Effector CD4-positive, alpha-beta T cell (primary cell): Measurements from ENCODE around the gene RPTOR.
A peak's percentile ranks its signal among the peaks of the same experiment; 100 is the strongest.

Source experiments
- DNase-seq: peaks from one replicate; pipeline ENCODE4 v3.0.0-alpha.2; 2020

RPTOR gene

DNA sequence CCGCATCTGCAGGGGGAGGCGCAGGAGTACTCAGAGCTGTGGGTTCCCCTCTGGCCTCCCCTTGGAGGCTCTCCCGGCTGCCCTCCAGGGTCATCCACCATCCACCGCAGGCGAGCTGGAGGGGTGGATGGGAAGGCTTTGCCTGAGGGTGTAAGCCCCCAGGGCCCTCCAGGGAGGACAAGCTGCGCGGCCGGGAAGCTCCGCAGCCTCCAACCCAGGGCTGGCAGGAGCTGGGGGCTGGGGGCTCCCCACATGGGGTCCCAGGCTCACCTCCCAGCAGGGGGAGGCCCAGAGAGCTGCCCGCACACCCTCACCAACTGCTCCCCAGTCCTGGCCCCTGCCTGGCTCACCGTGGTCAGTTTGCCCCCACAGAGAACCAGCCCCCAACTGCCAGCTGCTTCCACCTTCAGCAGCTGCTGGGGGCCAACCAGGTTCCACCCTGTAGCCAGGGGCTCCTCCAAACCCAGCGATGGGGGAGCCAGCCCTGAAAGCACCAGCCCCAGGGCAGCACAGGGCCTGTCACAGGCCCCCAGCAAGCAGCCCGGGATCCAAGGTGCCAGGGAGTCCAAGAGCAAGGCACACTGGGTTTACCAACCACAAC, 427.2 kb downstream of the RPTOR start:
- DNase-seq, result no peak

- DNase-seq, result no peak
Measured at GRCh38 chr17:80976701-80977100, 432.1 kb downstream of the RPTOR start.

DNA sequence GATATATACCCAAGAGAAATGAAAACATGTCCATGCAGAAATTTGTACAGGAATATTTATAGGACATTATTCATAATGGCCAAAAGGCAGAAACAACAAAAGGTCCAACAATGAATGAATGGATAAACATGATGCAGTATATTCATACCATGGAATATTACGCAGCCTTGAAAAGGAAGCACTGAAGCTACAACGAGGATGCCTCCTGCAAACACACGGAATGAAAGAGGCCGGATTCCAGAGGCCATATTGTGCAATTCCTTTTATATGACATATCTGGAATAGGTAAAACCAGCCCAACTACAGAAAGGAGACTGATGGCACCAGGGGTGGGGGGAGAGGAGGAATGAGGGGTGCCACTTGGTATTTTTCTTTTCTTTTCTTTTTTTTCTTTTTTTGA, 432.5 kb downstream of the RPTOR start:
- DNase-seq, result no peak

GRCh38 chr17:80978499-80979497, 434.2 kb downstream of the RPTOR start:
- DNase-seq, result no peak

GRCh38 chr17:80979547-80980378, 435.1 kb downstream of the RPTOR start:
- DNase-seq, result no peak

DNA sequence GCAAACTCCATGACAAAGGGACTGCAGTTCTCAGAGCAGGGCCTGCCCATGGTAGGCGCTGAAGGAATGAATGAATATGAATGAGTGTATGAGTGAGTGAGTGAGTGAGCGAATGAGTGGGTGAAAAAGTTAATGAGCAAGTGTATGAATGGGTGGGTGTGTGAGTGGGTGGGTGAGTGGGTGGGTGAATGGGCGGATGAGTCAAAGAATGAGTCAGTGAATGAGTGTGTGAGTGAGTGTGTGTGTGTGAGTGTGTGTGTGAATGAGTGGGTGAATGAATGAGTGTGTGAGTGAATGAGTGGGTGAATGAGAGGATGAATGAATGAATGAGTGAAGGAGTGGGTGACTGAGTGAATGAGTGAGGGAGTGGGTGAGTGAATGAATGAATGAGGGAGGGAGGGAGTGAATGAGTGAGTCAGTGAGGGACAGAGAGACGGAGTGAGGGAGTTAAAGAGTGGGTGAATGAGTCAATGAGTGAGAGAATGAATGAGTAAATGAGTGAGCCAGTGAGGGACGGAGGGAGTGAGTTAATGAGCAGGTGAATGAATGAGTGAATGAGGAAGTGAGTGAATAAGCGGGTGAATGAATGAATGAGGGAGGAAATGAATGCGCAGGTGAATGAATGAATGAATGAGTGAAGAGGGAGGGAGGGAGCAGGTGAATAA, 435.9 kb downstream of the RPTOR start:
- no peak for DNase-seq

GRCh38 chr17:80981062-80981902, 436.6 kb downstream of the RPTOR start:
- peak; percentile 28 for DNase-seq

- no peak for DNase-seq
Measured at GRCh38 chr17:80981929-80982425, 437.3 kb downstream of the RPTOR start.

DNA sequence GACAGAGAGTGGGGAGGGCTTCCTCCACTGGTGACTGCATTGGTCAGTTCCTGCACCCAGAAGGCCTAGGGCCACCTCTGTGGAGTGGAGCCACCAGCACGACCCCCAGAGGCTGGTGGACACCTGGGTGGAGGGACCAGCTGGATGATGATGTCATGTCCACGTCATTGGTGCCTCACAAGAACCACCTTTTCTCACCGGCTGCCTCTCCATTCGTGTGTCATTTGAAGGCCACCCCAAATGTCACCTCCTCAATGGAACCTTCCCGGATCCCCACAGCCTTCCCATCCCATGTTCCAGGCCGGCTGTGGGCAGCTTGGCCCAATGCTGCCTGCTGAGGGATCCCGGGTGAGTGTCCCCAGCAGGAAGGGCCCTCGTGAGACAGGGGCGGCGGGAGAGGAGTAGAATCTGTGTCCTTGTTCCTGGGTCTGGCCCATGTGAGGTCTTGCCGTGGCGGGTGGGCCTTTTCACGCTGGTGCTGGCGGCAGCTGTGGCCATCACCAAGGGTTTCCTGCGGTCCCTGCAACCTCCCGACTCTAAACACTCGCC, 437.9 kb downstream of the RPTOR start:
- no peak for DNase-seq

DNA sequence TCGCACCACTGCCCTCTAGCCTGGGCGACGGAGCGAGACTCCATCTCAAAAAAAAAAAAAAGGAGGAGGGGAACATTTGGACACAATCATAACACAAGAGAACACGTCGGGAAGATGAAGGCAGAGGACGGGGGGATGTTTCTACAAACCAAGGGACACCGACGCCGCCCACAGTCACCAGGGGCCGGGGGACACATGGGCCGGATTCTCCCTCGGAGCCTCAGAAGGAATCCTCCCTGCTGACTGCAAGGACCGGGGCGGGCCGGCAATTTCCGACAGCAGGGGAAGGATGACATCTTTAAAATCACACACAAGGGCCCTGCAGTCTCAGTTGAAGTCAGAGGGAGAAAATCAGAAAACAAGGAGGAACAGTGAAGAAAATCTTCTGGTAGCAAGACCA, 438.9 kb downstream of the RPTOR start:
- no peak for DNase-seq

DNA sequence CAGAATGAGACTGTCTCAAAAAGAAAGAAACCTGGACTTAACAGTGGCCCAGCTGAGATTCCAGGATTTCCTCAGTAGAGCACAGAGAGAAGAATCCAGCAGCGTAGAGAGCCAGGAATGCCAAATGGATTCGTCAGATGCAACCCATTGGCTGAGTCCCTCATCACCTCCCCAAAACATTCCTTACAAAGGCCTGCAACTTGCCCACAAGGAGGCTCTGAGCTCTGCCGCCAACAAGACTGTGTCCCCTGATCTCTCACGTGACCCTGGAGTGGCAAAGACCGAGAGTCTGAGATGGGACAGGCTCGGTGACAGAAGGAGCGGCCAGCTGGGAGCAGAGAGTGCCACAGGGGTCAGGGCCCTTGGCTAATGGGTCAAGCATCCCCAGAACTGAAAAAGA, 440.1 kb downstream of the RPTOR start:
- DNase-seq, result no peak

- no peak for DNase-seq
Measured at GRCh38 chr17:80986046-80986445, 441.4 kb downstream of the RPTOR start.

DNA sequence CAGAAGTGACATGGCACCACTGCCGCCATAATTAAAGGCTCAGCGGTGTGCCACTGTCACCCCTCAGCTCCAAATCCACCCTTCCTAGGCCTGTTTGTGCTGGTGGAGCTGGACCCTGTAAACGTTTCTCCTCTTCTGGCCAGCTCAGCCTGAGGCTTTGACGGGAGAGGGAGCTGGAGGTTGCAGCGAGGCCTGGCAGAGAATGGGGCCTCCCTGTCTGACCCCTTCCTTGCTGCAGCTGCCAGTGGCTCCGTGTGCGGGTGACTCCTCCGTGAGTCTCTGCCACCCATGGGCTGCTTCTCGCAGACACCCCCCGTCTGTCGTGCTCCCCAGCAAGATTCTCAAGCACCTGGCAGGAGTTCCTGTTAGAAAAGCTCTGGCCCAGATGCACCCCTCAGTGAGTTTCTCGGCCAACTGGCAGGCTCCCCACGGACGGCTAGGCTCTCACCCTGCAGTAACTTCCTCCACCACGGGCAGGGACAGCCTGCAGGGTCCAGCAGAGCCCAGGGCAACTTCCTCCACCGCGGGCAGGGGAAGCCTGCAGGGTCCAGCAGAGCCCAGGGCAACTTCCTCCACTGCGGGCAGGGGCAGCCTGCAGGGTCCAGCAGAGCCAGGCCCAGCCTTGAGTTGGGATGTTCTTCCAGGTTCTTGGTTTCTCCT, 442.3 kb downstream of the RPTOR start:
- no peak for DNase-seq

DNA sequence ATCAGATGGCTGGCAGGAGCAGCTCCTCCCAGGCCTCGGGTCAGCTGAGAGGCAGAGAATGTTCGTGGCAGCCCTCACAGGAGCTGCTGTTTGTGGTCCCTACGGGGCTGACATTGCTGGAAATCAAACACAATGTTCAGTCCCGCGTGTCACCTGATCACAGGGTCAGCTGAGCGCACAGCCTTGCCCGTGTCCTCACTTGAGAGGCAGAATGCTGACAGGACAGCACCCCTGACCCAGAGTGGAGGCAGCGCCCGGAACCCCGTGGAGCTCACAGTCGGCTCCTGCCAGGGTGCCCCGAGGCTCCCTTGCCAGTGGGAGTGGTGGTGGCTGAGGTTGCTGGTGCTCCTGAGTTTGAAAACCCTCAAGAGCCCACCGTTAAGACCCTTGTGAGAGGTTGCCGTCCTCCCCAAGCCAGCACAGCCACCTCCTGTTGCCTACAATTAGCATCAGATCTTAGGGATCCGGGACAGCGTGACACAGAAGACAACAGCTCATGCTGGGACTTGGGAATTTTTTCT, 443.4 kb downstream of the RPTOR start:
- DNase-seq, result no peak

- DNase-seq, result no peak
Measured at GRCh38 chr17:80989586-80989913, 444.9 kb downstream of the RPTOR start.

DNA sequence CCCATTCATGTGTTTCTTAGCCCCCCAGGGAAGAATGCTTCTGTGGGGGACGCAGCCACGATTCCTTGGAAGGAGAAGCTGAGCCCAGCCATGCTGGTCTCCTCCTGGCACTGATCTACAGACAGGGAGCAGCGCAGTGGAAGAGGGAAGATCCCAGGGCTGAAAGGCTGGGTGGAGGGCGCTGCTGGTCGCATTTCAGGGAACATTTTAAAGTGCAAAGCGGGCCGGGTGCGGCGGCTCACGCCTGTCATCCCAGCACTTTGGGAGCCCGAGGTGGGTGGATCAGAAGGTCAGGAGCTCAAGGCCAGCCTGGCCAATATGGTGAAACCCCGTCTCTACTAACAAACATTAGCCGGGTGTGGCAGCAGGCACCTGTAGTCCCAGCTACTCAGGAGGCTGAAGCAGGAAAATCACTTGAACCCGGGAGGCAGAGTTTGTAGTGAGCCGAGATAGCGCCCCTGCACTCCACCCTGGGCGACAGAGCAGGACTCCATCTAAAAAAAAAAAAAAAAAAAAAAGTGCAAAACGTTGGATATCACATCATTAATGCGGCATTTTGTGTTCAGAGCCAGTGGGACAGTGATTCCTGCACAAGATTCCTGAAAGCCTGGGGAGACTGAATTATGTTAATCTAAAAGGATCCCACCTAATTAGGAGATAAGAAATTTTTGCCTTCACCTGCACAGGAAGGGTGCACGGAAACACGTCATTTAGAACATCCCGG, 446.4 kb downstream of the RPTOR start:
- no peak for DNase-seq

- peak; percentile 61 for DNase-seq
Measured at GRCh38 chr17:80991645-80992076, 447.0 kb downstream of the RPTOR start, which contains the start of gene CHMP6. CHMP6 (plus strand) TSS chr17:80991841; CDS start chr17:80991919, 78 bp downstream.

DNA sequence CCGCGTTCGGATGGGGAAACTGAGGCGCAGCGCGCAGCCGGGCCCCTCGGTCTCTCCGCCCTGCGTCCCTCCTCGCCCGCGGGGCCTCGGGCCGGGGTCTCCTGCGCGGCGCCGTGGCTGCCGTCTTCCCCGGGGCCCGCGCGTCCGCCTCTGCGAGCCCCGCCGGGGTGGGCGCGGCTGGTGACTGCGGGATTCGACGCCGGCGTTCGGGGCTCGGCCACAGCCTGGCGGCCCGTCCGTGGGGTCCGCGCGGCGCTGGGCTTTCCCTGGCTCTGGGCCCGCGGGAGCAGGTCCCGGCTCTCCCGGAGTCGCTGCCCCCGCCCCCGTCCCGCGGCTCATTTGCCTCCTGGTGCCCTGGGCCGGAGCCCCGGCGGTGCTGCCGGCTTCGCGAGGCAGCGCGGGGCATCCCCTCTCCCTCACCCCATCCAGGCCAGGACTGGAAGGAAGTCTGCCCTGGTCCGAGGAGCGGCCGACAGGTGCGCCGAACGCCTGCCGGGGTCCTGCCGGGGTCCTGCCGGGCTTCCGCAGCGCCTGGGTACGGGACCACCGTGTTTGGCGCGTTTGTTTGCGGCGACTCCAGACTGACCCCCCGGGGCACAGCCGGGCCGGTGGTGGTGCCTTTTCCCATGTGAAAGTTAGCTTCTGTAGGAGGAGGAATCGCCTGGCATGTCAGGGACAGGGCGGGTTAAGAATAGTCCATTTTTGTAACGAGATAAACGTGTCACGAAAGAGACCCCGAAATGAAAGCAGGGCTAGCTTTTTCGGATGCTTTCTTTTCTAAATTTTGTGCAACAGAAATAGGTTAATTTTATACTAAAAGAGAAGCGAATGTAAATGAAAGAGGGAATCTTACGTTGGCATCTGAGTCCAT, 447.7 kb downstream of the RPTOR start:
- no peak for DNase-seq
